ENCODE measurements around the gene AGO3. TPM values are rescaled to one million over a fixed set of nuclear protein-coding genes. Genes with fewer than 3 reads are reported as not detected.

The AGO3 gene
- total RNA-seq, 4 donors from 2014 or later: 12.7 to 21.4 (median 18.1) TPM

DNA sequence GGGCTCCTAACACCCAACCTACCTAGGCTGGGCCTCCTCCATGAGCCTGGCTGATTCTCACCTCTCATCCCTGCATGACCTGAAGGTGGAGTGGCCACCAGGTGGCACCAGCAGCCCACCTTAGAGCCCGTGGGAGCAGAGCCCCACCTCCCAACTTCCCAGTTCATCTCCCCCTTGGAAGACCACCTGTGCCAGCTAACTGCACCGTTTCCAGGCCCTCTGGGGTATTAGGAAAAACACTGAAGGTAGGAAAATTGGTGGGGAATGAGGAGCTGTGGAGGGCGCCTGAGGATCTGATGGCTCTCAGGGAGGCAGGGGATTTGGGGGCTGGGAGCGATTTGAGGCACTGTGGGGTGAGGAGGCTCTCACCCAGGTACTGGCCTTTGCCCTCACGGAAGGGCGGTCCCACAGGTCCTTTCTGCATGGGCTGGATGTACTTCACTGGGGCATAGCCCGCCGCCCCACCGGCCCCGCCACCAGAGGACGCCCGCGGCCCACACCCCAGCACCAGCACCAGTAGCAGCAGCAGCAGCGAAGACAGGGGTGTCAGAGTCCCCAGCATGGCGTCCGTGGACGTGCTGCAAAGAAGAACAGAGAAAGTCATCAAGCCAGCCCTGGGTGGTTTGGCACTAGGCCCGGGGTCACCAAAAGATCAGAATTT, 168.9 kb downstream of the AGO3 start:
- no peak overlapping the region for H3K4me3 ChIP-seq
- peaks cover 4% of the 10 kb centered on the region for H3K36me3 ChIP-seq
- no peaks in the 10 kb centered on the region for H3K9me3 ChIP-seq
- WGBS: 25% methylated on average over 15 of the region's 18 CpGs
- peak; percentile 71 to 85 for DNase-seq (ENCODE audit: low spot score in 2 of 2)
- H3K27me3 ChIP-seq: no peaks in the 10 kb centered on the region
- TF ChIP-seq POLR2A (IDR thresholded peaks at IDR 0.05) (no peak), POLR2AphosphoS5 (IDR thresholded peaks at IDR 0.05) (no peak), EP300 (IDR thresholded peaks at IDR 0.05) (no peak)
- TF ChIP-seq, protein P1, sequence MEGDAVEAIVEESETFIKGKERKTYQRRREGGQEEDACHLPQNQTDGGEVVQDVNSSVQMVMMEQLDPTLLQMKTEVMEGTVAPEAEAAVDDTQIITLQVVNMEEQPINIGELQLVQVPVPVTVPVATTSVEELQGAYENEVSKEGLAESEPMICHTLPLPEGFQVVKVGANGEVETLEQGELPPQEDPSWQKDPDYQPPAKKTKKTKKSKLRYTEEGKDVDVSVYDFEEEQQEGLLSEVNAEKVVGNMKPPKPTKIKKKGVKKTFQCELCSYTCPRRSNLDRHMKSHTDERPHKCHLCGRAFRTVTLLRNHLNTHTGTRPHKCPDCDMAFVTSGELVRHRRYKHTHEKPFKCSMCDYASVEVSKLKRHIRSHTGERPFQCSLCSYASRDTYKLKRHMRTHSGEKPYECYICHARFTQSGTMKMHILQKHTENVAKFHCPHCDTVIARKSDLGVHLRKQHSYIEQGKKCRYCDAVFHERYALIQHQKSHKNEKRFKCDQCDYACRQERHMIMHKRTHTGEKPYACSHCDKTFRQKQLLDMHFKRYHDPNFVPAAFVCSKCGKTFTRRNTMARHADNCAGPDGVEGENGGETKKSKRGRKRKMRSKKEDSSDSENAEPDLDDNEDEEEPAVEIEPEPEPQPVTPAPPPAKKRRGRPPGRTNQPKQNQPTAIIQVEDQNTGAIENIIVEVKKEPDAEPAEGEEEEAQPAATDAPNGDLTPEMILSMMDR (IDR thresholded peaks at IDR 0.05): peak; percentile 73 to 75
- H3K27ac ChIP-seq: no peak overlapping the region
- H3K4me1 ChIP-seq: peaks cover 9% of the 10 kb centered on the region

DNA sequence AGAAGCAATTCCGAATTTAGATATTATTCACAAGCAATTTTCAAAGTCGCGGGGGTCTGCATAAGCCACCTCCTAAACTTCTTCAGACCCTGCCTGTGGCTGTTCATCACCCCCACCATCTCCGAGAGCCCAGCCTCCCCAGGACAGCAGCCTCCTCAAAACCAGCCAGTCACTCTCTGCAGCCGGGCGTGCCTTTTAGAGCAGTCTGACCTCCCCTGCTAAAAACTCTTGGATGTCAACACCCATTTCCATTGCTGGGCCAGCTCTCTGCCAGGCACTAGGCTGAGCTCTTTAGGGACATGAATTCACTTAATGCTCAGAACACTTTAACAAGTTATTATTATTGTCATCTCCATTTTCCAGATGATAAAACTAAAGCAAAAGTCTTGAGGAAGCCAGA, 169.5 kb downstream of the AGO3 start:
- Histone ChIP-seq H3K9me3 (no peaks in the 10 kb centered on the region), H3K27ac (no peak overlapping the region), H3K27me3 (no peaks in the 10 kb centered on the region), H3K4me3 (no peak overlapping the region), H3K36me3 (peaks cover 4% of the 10 kb centered on the region), H3K4me1 (peaks cover 8% of the 10 kb centered on the region)
- no peak for DNase-seq (ENCODE audit: low spot score in 2 of 2)
- 61% methylated on average over 6 of the region's 6 CpGs for WGBS
- TF ChIP-seq, protein P1 (IDR thresholded peaks at IDR 0.05): no peak
- TF ChIP-seq POLR2A (IDR thresholded peaks at IDR 0.05): no peak
- TF ChIP-seq EP300 (IDR thresholded peaks at IDR 0.05): no peak
- TF ChIP-seq POLR2AphosphoS5 (IDR thresholded peaks at IDR 0.05): no peak

GRCh38 chr1:36101546-36101945, 170.6 kb downstream of the AGO3 start:
- Histone ChIP-seq H3K4me3 (no peak overlapping the region), H3K9me3 (no peaks in the 10 kb centered on the region), H3K4me1 (peaks cover 8% of the 10 kb centered on the region), H3K27ac (no peak overlapping the region), H3K36me3 (no peaks in the 10 kb centered on the region), H3K27me3 (no peaks in the 10 kb centered on the region)
- TF ChIP-seq POLR2AphosphoS5 (IDR thresholded peaks at IDR 0.05) (no peak), POLR2A (IDR thresholded peaks at IDR 0.05) (no peak), EP300 (IDR thresholded peaks at IDR 0.05) (no peak)
- TF ChIP-seq, protein P1 (IDR thresholded peaks at IDR 0.05): no peak
- 97% methylated on average over 5 of the region's 5 CpGs for WGBS
- DNase-seq (ENCODE audit: low spot score in 2 of 2): no peak

DNA sequence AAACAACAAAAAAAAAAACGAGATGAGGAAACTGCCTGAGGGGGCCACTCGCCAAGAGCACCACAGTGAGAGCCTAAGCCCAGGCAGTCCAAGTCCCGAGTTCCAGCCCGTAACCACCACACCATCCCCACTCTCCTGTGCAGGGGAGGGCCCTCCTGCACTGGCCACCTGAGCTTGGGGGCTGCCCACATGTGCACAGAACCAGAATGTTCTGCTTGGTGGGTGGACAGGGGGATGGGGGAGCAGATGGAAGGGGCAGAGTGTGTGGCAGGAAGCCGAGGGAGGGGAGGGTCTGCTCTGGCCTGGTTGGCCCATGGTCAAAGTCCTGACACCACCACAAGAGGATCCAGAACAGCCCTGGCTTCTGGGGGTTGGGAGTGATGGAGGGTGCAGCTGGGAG, 175.4 kb downstream of the AGO3 start:
- Histone ChIP-seq H3K36me3 (no peaks in the 10 kb centered on the region), H3K27ac (no peak overlapping the region), H3K4me3 (no peak overlapping the region), H3K4me1 (peaks cover 12% of the 10 kb centered on the region), H3K9me3 (no peaks in the 10 kb centered on the region), H3K27me3 (no peaks in the 10 kb centered on the region)
- whole genome bisulfite sequencing: 50% methylated on average over 5 of the region's 5 CpGs
- TF ChIP-seq, protein P1 (IDR thresholded peaks at IDR 0.05): no peak
- TF ChIP-seq EP300 (IDR thresholded peaks at IDR 0.05) (no peak), POLR2A (IDR thresholded peaks at IDR 0.05) (no peak), POLR2AphosphoS5 (IDR thresholded peaks at IDR 0.05) (no peak)
- DNase-seq (ENCODE audit: low spot score in 2 of 2): no peak

GRCh38 chr1:36107394-36107793, 176.5 kb downstream of the AGO3 start:
- Histone ChIP-seq H3K27me3 (no peaks in the 10 kb centered on the region), H3K36me3 (no peaks in the 10 kb centered on the region), H3K27ac (no peak overlapping the region), H3K9me3 (no peaks in the 10 kb centered on the region), H3K4me1 (peaks cover 12% of the 10 kb centered on the region), H3K4me3 (no peak overlapping the region)
- 83% methylated on average over 9 of the region's 9 CpGs for WGBS
- no peak for TF ChIP-seq EP300 (IDR thresholded peaks at IDR 0.05)
- TF ChIP-seq POLR2A (IDR thresholded peaks at IDR 0.05): no peak
- no peak for TF ChIP-seq POLR2AphosphoS5 (IDR thresholded peaks at IDR 0.05)
- TF ChIP-seq, protein P1 (IDR thresholded peaks at IDR 0.05): no peak
- no peak for DNase-seq (ENCODE audit: low spot score in 2 of 2)

Measured in suprapubic skin (tissue), 4 donors.